Lung (tissue), 12 donors: ENCODE results near the gene CAPN7. TPM values are rescaled to one million over a fixed set of nuclear protein-coding genes. Genes with fewer than 3 reads are reported as not detected.

ENCODE experiments used
- ATAC-seq: fragments of 200-7000 bp; cut with Tn5 transposase; one replicate; pipeline ENCODE4 v1.9.1; 2020; ENCODE audit warnings: moderate number of reproducible peaks; ENCODE audit not compliant: insufficient read depth, low FRiP score
- DNase-seq, 3 donors: peaks; one replicate each; pipeline ENCODE4 v3.0.0-alpha.2; 2013 to 2017
- H3K27ac ChIP-seq, 2 donors: one replicate each; pipeline ENCODE4 v1.5.1; 2013; ENCODE audit warnings: mild to moderate bottlenecking in 2 of 2, moderate library complexity in 2 of 2, control low read depth in 1 of 2, inconsistent platforms in 1 of 2, low read depth in 1 of 2, low read length in 1 of 2
- H3K27me3 ChIP-seq, 3 donors: one replicate each; pipeline ENCODE4 v1.5.1; 2013; ENCODE audit warnings: low read length in 2 of 3; ENCODE audit not compliant: control insufficient read depth in 3 of 3, insufficient read depth in 3 of 3
- H3K36me3 ChIP-seq, 4 donors: one replicate each; pipeline ENCODE4 v1.5.1; 2013; ENCODE audit warnings: low read length in 4 of 4, mild to moderate bottlenecking in 1 of 4, moderate library complexity in 1 of 4; ENCODE audit not compliant: control insufficient read depth in 4 of 4, insufficient read depth in 4 of 4
- H3K4me1 ChIP-seq, 5 donors: one replicate each; pipeline ENCODE4 v1.5.1; 2013; ENCODE audit warnings: low read length in 5 of 5, mild to moderate bottlenecking in 2 of 5, moderate library complexity in 1 of 5; ENCODE audit not compliant: control insufficient read depth in 5 of 5, insufficient read depth in 5 of 5
- H3K4me3 ChIP-seq: one replicate; pipeline ENCODE4 v1.5.1; 2013; ENCODE audit warnings: mild to moderate bottlenecking, control low read depth, moderate library complexity
- H3K9ac ChIP-seq, 2 donors: one replicate each; pipeline ENCODE4 v1.5.1; 2013; ENCODE audit warnings: low read length in 2 of 2, control low read depth in 1 of 2; ENCODE audit not compliant: insufficient read depth in 1 of 2
- H3K9me3 ChIP-seq, 4 donors: one replicate each; pipeline ENCODE4 v1.5.1; 2013; ENCODE audit warnings: low read length in 3 of 4, mild to moderate bottlenecking in 1 of 4, moderate library complexity in 1 of 4; ENCODE audit not compliant: control insufficient read depth in 4 of 4, insufficient read depth in 3 of 4
- CTCF ChIP-seq: IDR thresholded peaks from 2 replicates; pipeline ENCODE4 v1.5.1; 2012; ENCODE audit warnings: mild to moderate bottlenecking; ENCODE audit errors: control extremely low read depth, extremely low read depth
- WGBS, 2 donors: extraction: QIAGEN DNeasy Blood & Tissue Kit; methylation state at CpG; one replicate each; pipeline ENCODE4 v1.1.7; 2013; 5-methylcytosine and 5-hydroxymethylcytosine counted together
- polyA plus RNA-seq, 2 donors: library from polyadenylated mRNA; stranded (reverse); fragments of 200-250 nt; gene quantifications; one replicate each; pipeline ENCODE4 v1.2.1, GENCODE V29; 2013
- total RNA-seq, 2 donors: library from RNA; depleted of rRNA in 1 of 2; stranded (reverse); fragments of >200 nt in 1 of 2; gene quantifications; one replicate each; pipeline ENCODE4 v1.2.1, GENCODE V29; 2014 to 2021
- donor health status: control.
- donor health status: control.
- donor health status: Bipolar disorder and iron deficiency.
- donor health status: healthy.
- donor health status: DM: yes; HTN: yes; CAD: no.

CAPN7 gene
- total and polyA plus RNA-seq, 4 donors, result 14.4 to 97.1 (median 29.2) TPM

GRCh38 chr3:15246186-15246585 lies 40.1 kb downstream of the CAPN7 start:
- Histone ChIP-seq H3K9ac (no peak overlapping the region), H3K9me3 (no peaks in the 10 kb centered on the region), H3K4me1 (no peaks in the 10 kb centered on the region), H3K4me3 (no peak overlapping the region), H3K27ac (no peak overlapping the region), H3K27me3 (no peaks in the 10 kb centered on the region), H3K36me3 (peaks cover 19 to 44% (median 31%) of the 10 kb centered on the region in 4 donors)
- TF ChIP-seq CTCF, result no peak
- WGBS, 2 donors, result 96% methylated on average over 2 of the region's 2 CpGs
- ATAC-seq, result no peak
- DNase-seq, result no peak

- Histone ChIP-seq H3K27ac (no peak overlapping the region), H3K9me3 (no peaks in the 10 kb centered on the region), H3K4me1 (peaks cover 0 to 3% (median 0%) of the 10 kb centered on the region in 5 donors), H3K36me3 (peaks cover 17 to 34% (median 28%) of the 10 kb centered on the region in 4 donors), H3K27me3 (no peaks in the 10 kb centered on the region), H3K4me3 (no peak overlapping the region), H3K9ac (no peak overlapping the region)
- no peak for TF ChIP-seq CTCF
- DNase-seq, result no peak
- 79% methylated on average over 7 of the region's 7 CpGs for WGBS, 2 donors
- ATAC-seq, result no peak
Observed at GRCh38 chr3:15253023-15253697, 47.1 kb downstream of the CAPN7 start.

DNA sequence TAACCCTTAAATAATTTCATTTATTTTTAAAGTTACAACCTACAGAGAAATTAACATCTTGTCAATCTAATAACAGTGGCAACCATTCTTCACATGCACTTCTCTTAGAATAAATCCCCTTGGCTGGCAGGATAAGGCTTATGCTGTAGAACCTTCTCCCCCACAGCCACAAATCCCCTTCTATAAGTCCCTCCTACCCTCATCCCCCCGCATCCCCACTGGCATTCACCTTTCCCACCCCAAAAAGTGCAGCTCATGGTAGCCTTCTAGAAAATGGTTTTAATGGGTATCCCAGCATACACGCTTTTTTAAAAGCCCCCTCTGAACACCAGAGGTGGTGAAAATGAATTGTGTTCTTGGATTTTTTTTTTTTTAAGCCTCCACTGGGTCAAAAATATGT lies 49.2 kb downstream of the CAPN7 start:
- Histone ChIP-seq H3K9ac (no peak overlapping the region), H3K27ac (no peak overlapping the region), H3K9me3 (peaks cover 0 to 3% (median 0%) of the 10 kb centered on the region in 4 donors), H3K4me1 (peaks cover 0 to 3% (median 0%) of the 10 kb centered on the region in 5 donors), H3K4me3 (no peak overlapping the region), H3K36me3 (peaks cover 17 to 42% (median 26%) of the 10 kb centered on the region in 4 donors), H3K27me3 (no peaks in the 10 kb centered on the region)
- WGBS, 2 donors, result 92 to 97% methylated on average over 2 of the region's 2 CpGs
- DNase-seq (no peak), ATAC-seq (no peak)
- no peak for TF ChIP-seq CTCF
